Peyer's patch (tissue), 4 donors: ENCODE data around the gene SLC39A3.

Experiments used
- CTCF ChIP-seq, 6 experiments: fragments of 450-650 bp in 4 of 6; fragments of 200-600 bp in 2 of 6; sonication (generic) in 1 of 6; IDR thresholded peaks; one replicate each; pipeline ENCODE4 v1.5.1; 2017 to 2019; ENCODE audit warnings: antibody characterized with exemption in 6 of 6, mild to moderate bottlenecking in 3 of 6, moderate library complexity in 1 of 6
- POLR2A ChIP-seq, 2 donors: fragments of 450-650 bp; IDR thresholded peaks; one replicate each; pipeline ENCODE4 v1.5.1; 2017; ENCODE audit warnings: antibody characterized with exemption in 2 of 2, mild to moderate bottlenecking in 2 of 2, moderate library complexity in 2 of 2

GRCh38 chr19:2777952-2778683 lies 38.3 kb upstream of the SLC39A3 start:
- no peak for TF ChIP-seq CTCF (IDR thresholded peaks at IDR 0.05)
- TF ChIP-seq POLR2A (IDR thresholded peaks at IDR 0.05) = no peak
